CD4-positive, alpha-beta T cell treated with Interferon alpha-2 for 1 hour (primary cell): Measurements from ENCODE around the gene CD300LD.
"Not testable (repeated sequence)": the region's sequence is repeated elsewhere in the genome, so short reads cannot be mapped to it uniquely, and the experiment has no call there.

Experiments used
- DNase-seq, 2 donors: peaks; one replicate each; pipeline ENCODE4 v3.0.0-alpha.2; 2020 to 2022

Gene CD300LD

GRCh38 chr17:74569020-74570003 lies 22.8 kb downstream of the CD300LD start:
- peak; percentile 16 to 81 for DNase-seq

GRCh38 chr17:74568106-74568873 lies 23.8 kb downstream of the CD300LD start:
- no peak for DNase-seq

- peak; percentile 3 to 33 for DNase-seq
Observed at GRCh38 chr17:74567397-74567796, 24.7 kb downstream of the CD300LD start, which contains the start of gene CD300H. TSS of gene CD300H (minus strand) at chr17:74567509.

- peak; percentile 33 to 34 for DNase-seq
Observed at GRCh38 chr17:74566132-74566753, 25.8 kb downstream of the CD300LD start.

GRCh38 chr17:74565126-74565525 lies 27.0 kb downstream of the CD300LD start:
- DNase-seq, result no peak

- DNase-seq, result no peak
Observed at GRCh38 chr17:74563358-74563757, 28.7 kb downstream of the CD300LD start.

GRCh38 chr17:74561586-74561985 lies 30.5 kb downstream of the CD300LD start:
- DNase-seq, result no peak

GRCh38 chr17:74558882-74559519 lies 33.1 kb downstream of the CD300LD start:
- no peak for DNase-seq

GRCh38 chr17:74558402-74558801 lies 33.7 kb downstream of the CD300LD start:
- DNase-seq, result not testable (repeated sequence)

GRCh38 chr17:74555427-74555940 lies 36.6 kb downstream of the CD300LD start:
- no peak for DNase-seq

GRCh38 chr17:74554909-74555308 lies 37.2 kb downstream of the CD300LD start:
- DNase-seq, result no peak

GRCh38 chr17:74552037-74552436 lies 40.0 kb downstream of the CD300LD start:
- no peak for DNase-seq

- no peak for DNase-seq
Observed at GRCh38 chr17:74550602-74551001, 41.5 kb downstream of the CD300LD start.

- DNase-seq, result no peak
Observed at GRCh38 chr17:74549343-74549742, 42.7 kb downstream of the CD300LD start.

GRCh38 chr17:74547736-74548135 lies 44.3 kb downstream of the CD300LD start:
- no peak for DNase-seq

- DNase-seq, result no peak
Observed at GRCh38 chr17:74547264-74547663, 44.8 kb downstream of the CD300LD start.

GRCh38 chr17:74546586-74546985 lies 45.5 kb downstream of the CD300LD start:
- DNase-seq, result no peak

- peak; percentile 18 to 61 for DNase-seq
Observed at GRCh38 chr17:74545843-74546230, 46.2 kb downstream of the CD300LD start, which contains the start of gene CD300C. TSS of gene CD300C (minus strand) at chr17:74546115. CDS start at chr17:74545782, 333 bp downstream.

- DNase-seq, result no peak
Observed at GRCh38 chr17:74544991-74545842, 46.9 kb downstream of the CD300LD start.

- DNase-seq, result no peak
Observed at GRCh38 chr17:74543891-74544760, 48.0 kb downstream of the CD300LD start.
